Liver (tissue), 9 donors: ENCODE measurements around the gene SYT5. TPM values are rescaled to one million over a fixed set of nuclear protein-coding genes. Genes with fewer than 3 reads are reported as not detected.

ENCODE experiments used
- DNase-seq: peaks from one replicate; pipeline ENCODE4 v3.0.0-alpha.2; 2017; ENCODE audit warnings: low spot score
- H3K27ac ChIP-seq, 2 donors: one replicate each; pipeline ENCODE4 v1.7.0; 2013; ENCODE audit warnings: inconsistent platforms in 2 of 2, low read length in 2 of 2, control low read depth in 1 of 2, low read depth in 1 of 2, mild to moderate bottlenecking in 1 of 2
- H3K27me3 ChIP-seq, 4 donors: one replicate each; pipeline versions ENCODE4 v1.6.1 to v1.7.0; 2013; ENCODE audit warnings: low read length in 3 of 4, inconsistent platforms in 1 of 4, mild to moderate bottlenecking in 1 of 4, moderate library complexity in 1 of 4; ENCODE audit not compliant: control insufficient read depth in 4 of 4, insufficient read depth in 4 of 4
- H3K36me3 ChIP-seq, 4 donors: one replicate each; pipeline versions ENCODE4 v1.6.1 to v1.7.0; 2013; ENCODE audit warnings: low read length in 3 of 4, mild to moderate bottlenecking in 3 of 4, low read depth in 1 of 4, moderate library complexity in 1 of 4; ENCODE audit not compliant: control insufficient read depth in 4 of 4, insufficient read depth in 3 of 4
- H3K4me1 ChIP-seq, 4 donors: one replicate each; pipeline versions ENCODE4 v1.6.1 to v1.7.0; 2013; ENCODE audit warnings: low read length in 3 of 4, mild to moderate bottlenecking in 3 of 4, moderate library complexity in 1 of 4; ENCODE audit not compliant: control insufficient read depth in 4 of 4, insufficient read depth in 4 of 4
- H3K4me3 ChIP-seq, 3 donors: one replicate each; pipeline versions ENCODE4 v1.6.1 to v1.7.0; 2013; ENCODE audit warnings: low read length in 3 of 3, control low read depth in 1 of 3, low read depth in 1 of 3, mild to moderate bottlenecking in 1 of 3
- H3K9ac ChIP-seq, 2 donors: one replicate each; pipeline ENCODE4 v1.7.0; 2013; ENCODE audit warnings: low read length in 2 of 2, mild to moderate bottlenecking in 2 of 2, moderate library complexity in 2 of 2, control low read depth in 1 of 2, low read depth in 1 of 2
- H3K9me3 ChIP-seq, 4 donors: one replicate each; pipeline versions ENCODE4 v1.6.1 to v1.7.0; 2013; ENCODE audit warnings: low read length in 3 of 4; ENCODE audit not compliant: control insufficient read depth in 4 of 4
- EGR1 ChIP-seq, 2 donors: IDR thresholded peaks; 2 replicates each; pipeline ENCODE4 v1.6.1; 2016 to 2018; ENCODE audit warnings: antibody characterized with exemption in 2 of 2, low read depth in 2 of 2
- FOXA1 ChIP-seq: IDR thresholded peaks from 2 replicates; pipeline ENCODE4 v1.6.1; 2016; ENCODE audit warnings: antibody characterized with exemption
- FOXA2 ChIP-seq: IDR thresholded peaks from 2 replicates; pipeline ENCODE4 v1.6.1; 2016; ENCODE audit warnings: antibody characterized with exemption
- GABPA ChIP-seq, 2 donors: IDR thresholded peaks in 1 of 2; conservative IDR thresholded peaks in 1 of 2; 2 replicates each; pipeline ENCODE4 v1.6.1; 2016; ENCODE audit warnings: antibody characterized with exemption in 2 of 2, mild to moderate bottlenecking in 1 of 2, moderate library complexity in 1 of 2
- HNF4A ChIP-seq, 2 donors: conservative IDR thresholded peaks; 2 replicates each; pipeline ENCODE4 v1.6.1; 2016; ENCODE audit warnings: antibody characterized with exemption in 2 of 2, mild to moderate bottlenecking in 2 of 2
- HNF4G ChIP-seq: IDR thresholded peaks from 2 replicates; pipeline ENCODE4 v1.6.1; 2016; ENCODE audit warnings: antibody characterized with exemption
- JUND ChIP-seq, 2 donors: IDR thresholded peaks; 2 replicates each; pipeline ENCODE4 v1.6.1; 2016; ENCODE audit warnings: antibody characterized with exemption in 2 of 2
- NR2F2 ChIP-seq: IDR thresholded peaks from 2 replicates; pipeline ENCODE4 v1.6.1; 2016; ENCODE audit warnings: antibody characterized with exemption
- RAD21 ChIP-seq, 2 donors: IDR thresholded peaks; 2 replicates each; pipeline ENCODE4 v1.6.1; 2016; ENCODE audit warnings: antibody characterized with exemption in 2 of 2, mild to moderate bottlenecking in 2 of 2
- RXRA ChIP-seq, 2 donors: IDR thresholded peaks; 2 replicates each; pipeline ENCODE4 v1.6.1; 2017 to 2018; ENCODE audit warnings: antibody characterized with exemption in 2 of 2, mild to moderate bottlenecking in 1 of 2
- SP1 ChIP-seq: IDR thresholded peaks from 2 replicates; pipeline ENCODE4 v1.6.1; 2018; ENCODE audit warnings: antibody characterized with exemption, mild to moderate bottlenecking
- TAF1 ChIP-seq: conservative IDR thresholded peaks from 2 replicates; pipeline ENCODE4 v1.6.1; 2016; ENCODE audit warnings: antibody characterized with exemption, mild to moderate bottlenecking
- YY1 ChIP-seq: IDR thresholded peaks from 2 replicates; pipeline ENCODE4 v1.6.1; 2016; ENCODE audit warnings: antibody characterized with exemption, mild to moderate bottlenecking
- WGBS: extraction: QIAGEN DNeasy Blood & Tissue Kit; methylation state at CpG from one replicate; pipeline ENCODE4 v1.1.7; 2013; 5-methylcytosine and 5-hydroxymethylcytosine counted together
- polyA plus RNA-seq, 2 donors: library from polyadenylated mRNA; stranded (reverse) in 1 of 2; unstranded in 1 of 2; fragments of 200-250 nt in 1 of 2; fragments of >200 nt in 1 of 2; fragmentation: Nextera tagmentation in 1 of 2; extraction: Ambion mirVana in 1 of 2; gene quantifications; one replicate each; pipeline versions ENCODE4 v1.2.1 to v1.2.3, GENCODE V29; 2013 to 2015
- total RNA-seq, 2 donors: library from RNA; depleted of rRNA; stranded (reverse); fragments of >200 nt; gene quantifications; one replicate each; pipeline ENCODE4 v1.2.3, GENCODE V29; 2014
- TF ChIP-seq, protein P1 (sequence below): IDR thresholded peaks from 2 replicates; pipeline ENCODE4 v1.6.1; 2016; ENCODE audit warnings: antibody characterized with exemption
- TF ChIP-seq, protein P2 (sequence below): IDR thresholded peaks from 2 replicates; pipeline ENCODE4 v1.6.1; 2016; ENCODE audit warnings: antibody characterized with exemption
- TF ChIP-seq, protein P3 (sequence below): fragments of 150-350 bp; IDR thresholded peaks from 2 replicates; pipeline ENCODE4 v1.5.1; 2017; ENCODE audit warnings: improper control_type of control experiment, low read depth, low read length; ENCODE audit not compliant: missing input control
- TF ChIP-seq, protein P4 (sequence below): IDR thresholded peaks from 2 replicates; pipeline ENCODE4 v1.6.1; 2016; ENCODE audit warnings: antibody characterized with exemption, mild to moderate bottlenecking
- TF ChIP-seq, protein P5 (sequence below): IDR thresholded peaks from 2 replicates; pipeline ENCODE4 v1.6.1; 2016; ENCODE audit warnings: antibody characterized with exemption
- donor health status: healthy.
- donor health status: healthy.
- donor health status: healthy.
- donor health status: healthy.
- donor health status: healthy.

Gene SYT5
- total and polyA plus RNA-seq, 4 donors = under 0.01 TPM; not detected in 3

DNA sequence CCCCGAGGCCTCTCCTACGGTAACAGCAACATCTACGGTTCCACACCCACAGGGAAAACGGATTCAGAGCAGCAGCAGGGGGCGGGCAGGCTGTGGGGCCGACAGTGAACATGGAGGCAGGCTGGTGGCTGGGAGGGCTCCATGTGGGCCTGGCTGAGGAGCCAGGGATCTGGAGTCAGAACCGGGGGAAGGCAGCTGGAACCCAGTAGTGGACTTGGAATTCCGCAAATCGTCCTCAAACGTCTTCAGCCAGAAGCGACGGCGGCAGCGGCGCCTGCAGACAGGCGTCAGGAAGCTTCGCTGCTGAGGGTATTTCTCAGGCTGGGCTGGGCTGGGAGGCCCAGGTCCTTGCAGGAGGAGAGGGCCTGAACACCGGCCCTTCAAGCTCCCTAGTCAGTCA lies 46.7 kb upstream of the SYT5 start:
- peaks cover 4 to 16% (median 7%) of the 10 kb centered on the region in 4 donors for H3K36me3 ChIP-seq
- H3K9ac ChIP-seq = no peak overlapping the region
- 88% methylated on average over 18 of the region's 18 CpGs for WGBS
- H3K27me3 ChIP-seq = no peaks in the 10 kb centered on the region
- H3K4me3 ChIP-seq = no peak overlapping the region
- no peaks in the 10 kb centered on the region for H3K9me3 ChIP-seq
- TF ChIP-seq GABPA (IDR thresholded peaks at IDR 0.05 in 1 of 2, conservative IDR thresholded peaks at IDR 0.05 in 1 of 2) = no peak
- TF ChIP-seq, protein P1, sequence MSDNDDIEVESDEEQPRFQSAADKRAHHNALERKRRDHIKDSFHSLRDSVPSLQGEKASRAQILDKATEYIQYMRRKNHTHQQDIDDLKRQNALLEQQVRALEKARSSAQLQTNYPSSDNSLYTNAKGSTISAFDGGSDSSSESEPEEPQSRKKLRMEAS = no peak
- no peak for TF ChIP-seq NR2F2
- TF ChIP-seq YY1 = no peak
- TF ChIP-seq, protein P2, sequence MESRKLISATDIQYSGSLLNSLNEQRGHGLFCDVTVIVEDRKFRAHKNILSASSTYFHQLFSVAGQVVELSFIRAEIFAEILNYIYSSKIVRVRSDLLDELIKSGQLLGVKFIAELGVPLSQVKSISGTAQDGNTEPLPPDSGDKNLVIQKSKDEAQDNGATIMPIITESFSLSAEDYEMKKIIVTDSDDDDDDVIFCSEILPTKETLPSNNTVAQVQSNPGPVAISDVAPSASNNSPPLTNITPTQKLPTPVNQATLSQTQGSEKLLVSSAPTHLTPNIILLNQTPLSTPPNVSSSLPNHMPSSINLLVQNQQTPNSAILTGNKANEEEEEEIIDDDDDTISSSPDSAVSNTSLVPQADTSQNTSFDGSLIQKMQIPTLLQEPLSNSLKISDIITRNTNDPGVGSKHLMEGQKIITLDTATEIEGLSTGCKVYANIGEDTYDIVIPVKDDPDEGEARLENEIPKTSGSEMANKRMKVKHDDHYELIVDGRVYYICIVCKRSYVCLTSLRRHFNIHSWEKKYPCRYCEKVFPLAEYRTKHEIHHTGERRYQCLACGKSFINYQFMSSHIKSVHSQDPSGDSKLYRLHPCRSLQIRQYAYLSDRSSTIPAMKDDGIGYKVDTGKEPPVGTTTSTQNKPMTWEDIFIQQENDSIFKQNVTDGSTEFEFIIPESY = no peak
- no peak for TF ChIP-seq RAD21 (IDR thresholded peaks at IDR 0.05)
- TF ChIP-seq HNF4G = no peak
- TF ChIP-seq FOXA1 = no peak
- TF ChIP-seq TAF1 = no peak
- no peak for TF ChIP-seq RXRA (IDR thresholded peaks at IDR 0.05)
- TF ChIP-seq SP1 = no peak
- TF ChIP-seq, protein P3, sequence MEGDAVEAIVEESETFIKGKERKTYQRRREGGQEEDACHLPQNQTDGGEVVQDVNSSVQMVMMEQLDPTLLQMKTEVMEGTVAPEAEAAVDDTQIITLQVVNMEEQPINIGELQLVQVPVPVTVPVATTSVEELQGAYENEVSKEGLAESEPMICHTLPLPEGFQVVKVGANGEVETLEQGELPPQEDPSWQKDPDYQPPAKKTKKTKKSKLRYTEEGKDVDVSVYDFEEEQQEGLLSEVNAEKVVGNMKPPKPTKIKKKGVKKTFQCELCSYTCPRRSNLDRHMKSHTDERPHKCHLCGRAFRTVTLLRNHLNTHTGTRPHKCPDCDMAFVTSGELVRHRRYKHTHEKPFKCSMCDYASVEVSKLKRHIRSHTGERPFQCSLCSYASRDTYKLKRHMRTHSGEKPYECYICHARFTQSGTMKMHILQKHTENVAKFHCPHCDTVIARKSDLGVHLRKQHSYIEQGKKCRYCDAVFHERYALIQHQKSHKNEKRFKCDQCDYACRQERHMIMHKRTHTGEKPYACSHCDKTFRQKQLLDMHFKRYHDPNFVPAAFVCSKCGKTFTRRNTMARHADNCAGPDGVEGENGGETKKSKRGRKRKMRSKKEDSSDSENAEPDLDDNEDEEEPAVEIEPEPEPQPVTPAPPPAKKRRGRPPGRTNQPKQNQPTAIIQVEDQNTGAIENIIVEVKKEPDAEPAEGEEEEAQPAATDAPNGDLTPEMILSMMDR = no peak
- no peak for TF ChIP-seq EGR1 (IDR thresholded peaks at IDR 0.05; ENCODE audit: low read depth in 2 of 2)
- TF ChIP-seq FOXA2 = no peak
- TF ChIP-seq, protein P4, sequence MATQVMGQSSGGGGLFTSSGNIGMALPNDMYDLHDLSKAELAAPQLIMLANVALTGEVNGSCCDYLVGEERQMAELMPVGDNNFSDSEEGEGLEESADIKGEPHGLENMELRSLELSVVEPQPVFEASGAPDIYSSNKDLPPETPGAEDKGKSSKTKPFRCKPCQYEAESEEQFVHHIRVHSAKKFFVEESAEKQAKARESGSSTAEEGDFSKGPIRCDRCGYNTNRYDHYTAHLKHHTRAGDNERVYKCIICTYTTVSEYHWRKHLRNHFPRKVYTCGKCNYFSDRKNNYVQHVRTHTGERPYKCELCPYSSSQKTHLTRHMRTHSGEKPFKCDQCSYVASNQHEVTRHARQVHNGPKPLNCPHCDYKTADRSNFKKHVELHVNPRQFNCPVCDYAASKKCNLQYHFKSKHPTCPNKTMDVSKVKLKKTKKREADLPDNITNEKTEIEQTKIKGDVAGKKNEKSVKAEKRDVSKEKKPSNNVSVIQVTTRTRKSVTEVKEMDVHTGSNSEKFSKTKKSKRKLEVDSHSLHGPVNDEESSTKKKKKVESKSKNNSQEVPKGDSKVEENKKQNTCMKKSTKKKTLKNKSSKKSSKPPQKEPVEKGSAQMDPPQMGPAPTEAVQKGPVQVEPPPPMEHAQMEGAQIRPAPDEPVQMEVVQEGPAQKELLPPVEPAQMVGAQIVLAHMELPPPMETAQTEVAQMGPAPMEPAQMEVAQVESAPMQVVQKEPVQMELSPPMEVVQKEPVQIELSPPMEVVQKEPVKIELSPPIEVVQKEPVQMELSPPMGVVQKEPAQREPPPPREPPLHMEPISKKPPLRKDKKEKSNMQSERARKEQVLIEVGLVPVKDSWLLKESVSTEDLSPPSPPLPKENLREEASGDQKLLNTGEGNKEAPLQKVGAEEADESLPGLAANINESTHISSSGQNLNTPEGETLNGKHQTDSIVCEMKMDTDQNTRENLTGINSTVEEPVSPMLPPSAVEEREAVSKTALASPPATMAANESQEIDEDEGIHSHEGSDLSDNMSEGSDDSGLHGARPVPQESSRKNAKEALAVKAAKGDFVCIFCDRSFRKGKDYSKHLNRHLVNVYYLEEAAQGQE = no peak
- no peak for TF ChIP-seq HNF4A (conservative IDR thresholded peaks at IDR 0.05)
- TF ChIP-seq, protein P5, sequence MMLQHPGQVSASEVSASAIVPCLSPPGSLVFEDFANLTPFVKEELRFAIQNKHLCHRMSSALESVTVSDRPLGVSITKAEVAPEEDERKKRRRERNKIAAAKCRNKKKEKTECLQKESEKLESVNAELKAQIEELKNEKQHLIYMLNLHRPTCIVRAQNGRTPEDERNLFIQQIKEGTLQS = no peak
- no peak for TF ChIP-seq JUND (IDR thresholded peaks at IDR 0.05)
- no peak overlapping the region for H3K27ac ChIP-seq
- peaks cover 5 to 29% (median 23%) of the 10 kb centered on the region in 4 donors for H3K4me1 ChIP-seq
- DNase-seq = no peak
